ENCODE data around the gene WDR41.

The WDR41 gene

DNA sequence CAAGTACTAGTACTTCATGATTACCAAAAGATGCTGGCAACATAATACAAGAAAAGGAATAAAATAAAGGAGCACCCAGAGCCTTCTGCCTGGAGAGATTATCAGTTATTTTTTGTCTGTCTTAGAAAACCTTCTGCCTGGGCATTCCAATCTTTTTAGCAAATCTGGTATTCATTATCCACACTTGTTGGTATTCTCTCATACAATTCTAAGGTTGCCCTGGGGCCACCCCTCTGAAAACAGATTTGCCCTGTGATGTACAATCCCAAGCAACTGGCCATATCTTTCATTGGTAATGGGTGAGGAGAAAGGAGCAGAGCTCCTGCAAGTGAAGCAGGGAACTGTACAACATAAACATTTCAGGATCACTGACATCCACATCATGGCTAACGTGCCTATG lies 47.8 kb downstream of the WDR41 start:
- no peak for DNase-seq

DNA sequence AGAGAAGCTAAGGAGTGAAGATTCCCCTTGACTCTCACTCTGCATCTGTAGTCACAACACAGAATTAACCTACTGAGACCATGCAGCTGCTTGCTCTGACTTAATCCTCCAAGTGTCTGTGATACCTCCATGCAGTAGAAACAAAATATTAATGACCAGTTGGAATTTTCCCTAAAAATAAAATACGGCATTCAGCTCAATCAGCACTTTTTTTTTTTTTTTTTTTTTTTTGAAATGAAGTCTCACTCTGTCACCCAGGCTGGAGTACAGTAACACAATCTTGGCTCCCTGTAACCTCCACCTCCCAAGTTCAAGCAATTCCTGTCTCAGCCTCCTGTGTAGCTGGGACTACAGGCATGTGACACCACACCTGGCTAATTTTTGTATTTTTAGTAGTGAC lies 48.4 kb downstream of the WDR41 start:
- no peak for DNase-seq

DNA sequence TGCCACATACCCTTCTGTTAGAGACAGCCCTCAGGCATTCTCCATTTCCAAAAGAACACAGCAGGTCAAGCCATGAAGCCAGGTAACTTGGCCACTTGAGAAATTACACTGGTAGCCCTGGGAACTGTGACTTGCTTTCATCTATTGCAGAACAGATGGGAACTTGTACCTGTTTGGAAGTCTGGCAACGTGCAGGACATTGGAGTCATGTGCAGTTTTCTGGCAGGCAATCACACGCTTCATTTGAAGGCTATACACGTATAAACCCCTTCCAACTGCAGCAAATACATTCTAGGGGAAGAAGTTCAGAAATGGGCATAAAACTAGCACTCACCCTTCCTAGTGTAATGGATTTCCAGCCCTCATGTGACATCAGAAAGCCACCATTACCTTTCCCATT lies 54.0 kb downstream of the WDR41 start:
- DNase-seq = no peak

DNA sequence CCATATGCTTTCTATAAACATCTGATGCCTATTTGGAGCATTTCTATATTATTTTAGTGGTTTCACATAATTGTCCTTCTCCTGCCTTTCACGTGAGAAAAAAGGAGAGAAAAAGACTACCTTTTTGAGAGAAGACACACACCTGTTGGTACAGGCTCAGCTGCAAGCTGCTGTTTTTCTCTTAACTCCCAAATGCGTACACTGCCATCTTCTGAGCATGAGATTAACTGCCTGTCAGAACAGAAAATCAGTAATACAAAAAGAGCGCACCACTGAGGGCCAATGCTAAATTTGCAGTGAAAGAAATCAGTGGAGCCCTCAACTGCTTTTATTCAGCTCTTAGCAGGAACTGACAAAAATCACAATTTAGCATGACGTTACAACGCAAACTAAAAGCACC lies 54.9 kb downstream of the WDR41 start:
- DNase-seq = no peak

DNA sequence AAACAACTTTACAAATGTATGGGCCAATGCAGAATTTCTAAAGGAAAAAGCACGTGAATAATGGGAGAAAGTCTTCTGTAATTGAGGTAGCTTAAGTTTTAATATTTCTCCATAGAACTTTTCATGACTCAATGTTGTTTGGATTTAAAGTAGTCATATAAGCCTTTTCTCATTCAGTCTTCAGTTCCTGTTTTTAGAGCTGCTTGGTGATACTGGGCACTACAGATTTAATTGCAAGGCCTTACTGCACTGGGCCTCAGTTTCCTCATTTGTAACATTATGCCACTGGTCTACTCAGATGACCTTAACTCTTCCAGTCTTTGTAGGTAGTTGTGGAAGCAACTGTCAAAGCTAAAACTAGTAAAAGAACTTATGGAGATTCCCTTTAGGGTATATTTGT lies 60.4 kb downstream of the WDR41 start:
- no peak for DNase-seq

DNA sequence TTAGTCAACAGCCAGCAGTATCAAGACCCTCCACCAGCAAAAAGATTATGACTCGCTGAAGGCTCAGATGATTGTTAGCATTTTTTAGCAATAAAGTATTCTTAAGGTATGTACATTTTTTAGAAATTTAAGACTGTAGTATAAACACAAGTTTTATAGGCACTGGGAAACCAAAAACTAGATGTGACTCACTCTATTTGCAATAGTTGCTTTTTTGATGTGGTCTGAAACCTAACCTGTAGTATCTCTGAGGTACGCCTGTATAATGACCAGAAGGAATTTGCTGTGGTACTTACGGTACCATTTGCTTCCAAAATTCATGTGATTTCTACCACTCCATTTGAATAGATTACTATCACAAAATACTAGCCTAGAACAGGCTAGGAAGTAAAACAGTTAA lies 60.8 kb downstream of the WDR41 start:
- no peak for DNase-seq

DNA sequence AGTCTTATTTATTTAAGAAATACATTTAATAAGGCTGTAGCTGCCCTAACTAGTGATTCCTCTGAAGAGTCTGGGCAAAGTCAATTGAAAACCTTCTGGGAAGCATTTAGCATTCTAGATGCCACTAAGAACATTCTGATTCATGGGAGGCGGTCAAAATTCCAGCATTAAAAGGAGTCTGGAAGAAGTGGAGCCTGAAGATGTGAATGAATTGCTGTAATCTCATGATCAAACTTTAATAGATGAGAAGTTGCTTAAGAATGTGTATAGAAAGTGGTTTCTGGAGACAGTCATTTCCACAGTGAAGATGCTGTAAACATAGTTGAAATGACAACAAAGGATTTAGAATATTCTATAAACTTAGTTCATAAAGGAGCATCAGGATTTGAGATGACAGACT lies 61.4 kb downstream of the WDR41 start:
- no peak for DNase-seq

DNA sequence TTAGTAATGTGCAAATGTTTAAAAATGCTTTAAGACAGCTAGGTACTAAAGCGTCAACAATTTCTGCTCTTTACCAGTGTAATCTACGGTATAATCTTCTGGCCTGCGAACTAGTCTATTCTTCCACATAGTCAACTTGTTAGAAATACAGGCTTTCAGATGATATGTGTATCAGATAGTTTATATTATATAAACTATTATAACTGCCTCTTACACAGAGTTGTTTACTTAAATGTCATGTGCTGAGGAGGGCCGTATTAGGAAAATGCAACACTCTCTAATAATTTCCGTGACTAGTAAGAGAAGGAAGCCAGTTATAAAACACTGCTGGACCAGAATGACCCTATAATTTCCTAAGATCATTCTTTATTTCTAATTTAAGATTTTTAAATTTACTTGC lies 63.6 kb downstream of the WDR41 start:
- DNase-seq = no peak

DNA sequence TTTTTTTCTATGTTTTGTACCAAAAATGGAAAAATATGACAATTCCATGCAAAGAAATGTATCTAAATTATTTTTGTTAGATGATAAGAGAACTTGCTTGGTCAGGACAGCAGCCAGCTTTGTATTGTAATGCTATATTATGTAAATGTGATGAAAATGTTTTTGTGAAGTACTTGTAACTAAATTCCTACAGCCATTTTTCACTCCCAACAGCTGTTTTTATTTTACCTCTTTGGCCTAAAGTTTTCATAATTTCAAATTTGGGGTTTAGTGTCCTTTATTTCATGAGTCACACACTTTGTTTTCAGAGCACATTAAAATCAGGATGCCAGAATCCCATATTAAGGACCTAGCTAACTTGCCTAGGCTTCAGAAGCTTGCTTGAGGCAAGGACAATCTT lies 64.1 kb downstream of the WDR41 start:
- DNase-seq = no peak

DNA sequence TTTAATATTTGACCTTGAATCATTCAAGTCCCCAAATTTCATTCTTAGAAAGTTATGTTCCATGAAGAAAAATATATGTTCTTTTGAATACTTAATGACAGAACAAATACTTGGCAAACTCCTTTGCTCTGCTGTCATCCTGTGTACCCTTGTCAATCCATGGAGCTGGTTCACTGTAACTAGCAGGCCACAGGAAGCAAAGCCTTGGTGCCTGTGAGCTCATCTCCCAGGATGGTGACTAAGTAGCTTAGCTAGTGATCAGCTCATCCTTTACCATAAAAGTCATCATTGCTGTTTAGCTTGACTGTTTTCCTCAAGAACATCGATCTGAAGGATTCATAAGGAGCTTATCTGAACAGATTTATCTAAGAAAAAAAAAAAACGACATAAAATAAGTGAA lies 65.4 kb downstream of the WDR41 start:
- no peak for DNase-seq

DNA sequence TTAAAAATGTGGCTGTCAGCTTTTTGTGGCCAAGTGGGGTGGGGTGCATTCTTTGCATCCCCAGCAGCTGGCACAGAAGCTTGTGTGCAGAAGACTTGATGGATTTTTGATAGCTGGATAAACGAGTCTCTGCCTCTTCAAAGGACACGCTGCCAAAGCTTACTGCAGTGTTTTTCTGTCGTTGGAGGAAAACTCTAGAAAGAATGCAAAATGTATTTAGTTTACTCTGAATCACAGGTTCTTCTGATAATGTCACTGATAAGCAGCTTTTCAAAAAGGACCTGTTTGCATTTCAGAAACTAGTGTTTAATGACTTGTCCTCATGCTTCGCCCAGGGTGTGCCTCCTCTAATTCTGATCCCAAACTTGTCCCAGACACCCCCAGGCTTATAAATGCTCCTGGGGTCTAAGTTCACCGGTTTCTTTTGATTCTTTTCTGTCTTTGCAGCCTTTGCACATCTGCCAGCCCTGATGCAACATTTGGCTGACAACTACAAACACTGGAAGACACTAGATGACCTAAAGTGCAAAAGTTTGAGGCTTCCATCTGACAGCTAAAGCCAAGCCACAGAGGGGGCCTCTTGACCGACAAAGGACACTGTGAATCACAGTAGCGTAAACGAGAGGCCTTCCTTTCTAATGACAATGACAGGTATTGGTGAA lies 66.0 kb downstream of the WDR41 start:
- DNase-seq = no peak

DNA sequence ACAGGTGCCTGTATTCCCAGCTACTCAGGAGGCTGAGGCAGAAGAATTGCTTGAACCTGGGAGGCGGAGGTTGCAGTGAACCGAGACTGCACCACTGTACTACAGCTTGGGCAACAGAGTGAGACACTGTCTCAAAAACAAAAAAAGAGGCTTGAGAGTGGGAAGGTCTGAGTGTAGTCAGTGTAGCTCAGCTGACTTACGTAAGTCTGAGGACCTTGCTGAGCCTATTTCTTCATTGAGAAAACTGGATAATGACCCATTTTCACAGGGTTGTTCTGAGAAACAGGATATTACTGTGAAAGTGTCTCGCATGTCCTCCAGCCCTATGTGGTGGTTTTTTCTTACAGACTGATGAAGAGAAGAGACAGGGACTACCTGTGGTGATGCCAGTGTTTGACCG lies 66.7 kb downstream of the WDR41 start:
- DNase-seq = no peak

DNA sequence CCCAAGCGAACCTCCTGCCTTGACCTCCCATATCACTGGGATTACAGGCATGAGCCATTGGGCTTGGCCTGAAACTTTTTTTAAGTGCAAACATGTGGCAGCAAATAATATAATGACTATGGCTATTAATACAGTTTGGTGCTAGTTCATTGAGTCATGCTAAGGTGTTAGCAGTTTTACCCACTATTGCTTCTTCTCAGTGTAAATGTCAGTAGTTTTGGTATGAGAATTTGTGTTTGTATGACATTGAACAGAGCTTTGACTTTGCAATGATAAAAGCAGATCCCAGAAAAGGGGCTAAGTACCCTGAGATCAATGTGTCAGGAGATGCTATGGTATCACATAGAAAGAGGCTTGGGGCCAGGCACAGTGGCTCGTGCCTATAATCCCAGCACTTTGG lies 67.2 kb downstream of the WDR41 start:
- DNase-seq = no peak

DNA sequence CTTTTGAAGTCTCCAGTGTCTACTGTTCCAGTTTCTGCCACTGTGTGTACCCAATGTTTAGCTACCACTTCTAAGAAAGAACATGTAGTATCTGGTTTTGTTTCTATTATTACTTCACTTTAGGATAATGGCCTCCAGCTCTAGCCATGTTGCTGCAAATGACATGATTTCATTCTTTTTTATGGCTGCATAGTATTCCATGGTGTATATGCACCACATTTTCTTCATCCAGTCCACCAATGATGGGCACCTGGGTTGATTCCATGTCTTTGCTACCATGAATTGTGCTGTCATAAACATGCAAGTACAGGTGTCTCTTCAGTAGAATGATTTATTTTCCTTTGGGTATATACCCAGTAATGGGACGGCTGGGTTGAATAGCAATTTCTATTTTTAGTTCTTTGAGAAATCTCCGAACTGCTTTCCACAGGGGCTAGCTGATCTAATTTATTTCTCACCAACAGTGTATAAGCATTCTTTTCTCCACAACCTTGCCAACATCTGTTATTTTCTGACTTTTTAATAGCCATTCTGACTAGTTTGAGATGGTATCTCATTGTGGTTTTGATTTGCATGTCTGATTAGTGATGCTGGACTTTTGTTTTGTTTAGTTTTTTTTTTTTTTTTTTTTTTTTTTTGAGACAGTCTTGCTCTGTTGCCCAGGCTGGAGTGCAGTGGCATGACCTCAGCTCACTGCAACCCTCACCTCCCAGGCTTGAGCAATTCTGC lies 68.9 kb downstream of the WDR41 start:
- DNase-seq = no peak

DNA sequence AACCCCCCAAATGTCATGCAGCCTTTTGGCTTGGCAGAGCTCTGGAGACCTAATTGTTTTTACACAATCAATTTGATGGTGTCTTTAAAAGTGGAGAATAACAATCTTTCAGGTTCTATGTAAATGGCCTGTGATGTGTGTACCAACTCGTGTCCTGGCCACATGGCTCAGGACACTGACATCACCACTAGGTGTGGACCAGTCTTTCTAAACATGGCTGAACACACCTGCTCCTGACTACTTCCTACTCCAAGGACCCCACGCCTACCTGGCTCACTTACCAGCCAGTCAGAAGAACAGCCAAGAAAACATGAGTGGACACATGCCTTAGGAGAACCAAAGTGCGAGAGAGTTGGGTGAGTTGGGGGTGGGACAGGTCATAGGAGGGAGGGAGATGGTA lies 71.2 kb downstream of the WDR41 start:
- DNase-seq = no peak

DNA sequence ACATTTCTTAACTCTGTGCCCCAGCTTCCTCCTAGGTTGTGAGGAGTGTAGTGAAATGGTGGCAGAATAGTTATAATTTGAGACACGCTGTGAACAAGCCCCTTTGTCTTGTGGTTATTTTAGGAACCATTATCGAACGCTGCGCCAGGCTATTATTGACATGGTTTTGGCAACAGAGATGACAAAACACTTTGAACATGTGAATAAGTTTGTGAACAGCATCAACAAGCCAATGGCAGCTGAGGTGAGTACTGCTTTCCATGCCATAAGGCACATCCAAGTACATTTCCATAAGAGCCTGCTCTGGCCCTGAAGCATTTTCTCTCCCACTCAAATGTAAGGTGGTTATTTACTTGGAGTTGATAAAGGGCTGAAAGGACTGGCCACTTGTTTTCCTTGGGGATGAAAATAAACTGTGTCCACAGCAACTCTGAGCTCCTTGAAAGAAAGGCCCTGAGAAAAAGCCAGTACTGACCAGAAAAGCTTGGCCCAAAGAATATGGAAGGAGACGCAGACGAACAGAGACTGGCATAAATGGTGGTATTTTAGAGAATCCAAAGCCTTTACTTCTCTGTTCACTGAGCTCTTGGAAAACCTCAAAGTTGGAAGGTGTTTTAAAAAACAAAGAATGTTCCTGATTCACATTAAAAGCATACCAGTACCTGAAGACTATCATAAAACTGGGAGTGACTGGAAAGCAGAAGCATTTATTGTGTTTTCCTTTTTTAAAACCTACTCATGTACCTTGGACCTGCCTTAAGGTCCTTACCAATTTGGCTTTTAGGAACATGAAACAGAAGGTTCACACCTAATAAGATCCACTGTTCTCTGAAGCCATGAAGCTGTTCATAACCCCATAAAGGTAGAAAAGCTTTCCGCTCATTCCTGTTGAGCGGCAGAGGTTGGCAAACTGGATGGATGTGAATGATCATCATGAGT lies 72.2 kb downstream of the WDR41 start:
- no peak for DNase-seq

DNA sequence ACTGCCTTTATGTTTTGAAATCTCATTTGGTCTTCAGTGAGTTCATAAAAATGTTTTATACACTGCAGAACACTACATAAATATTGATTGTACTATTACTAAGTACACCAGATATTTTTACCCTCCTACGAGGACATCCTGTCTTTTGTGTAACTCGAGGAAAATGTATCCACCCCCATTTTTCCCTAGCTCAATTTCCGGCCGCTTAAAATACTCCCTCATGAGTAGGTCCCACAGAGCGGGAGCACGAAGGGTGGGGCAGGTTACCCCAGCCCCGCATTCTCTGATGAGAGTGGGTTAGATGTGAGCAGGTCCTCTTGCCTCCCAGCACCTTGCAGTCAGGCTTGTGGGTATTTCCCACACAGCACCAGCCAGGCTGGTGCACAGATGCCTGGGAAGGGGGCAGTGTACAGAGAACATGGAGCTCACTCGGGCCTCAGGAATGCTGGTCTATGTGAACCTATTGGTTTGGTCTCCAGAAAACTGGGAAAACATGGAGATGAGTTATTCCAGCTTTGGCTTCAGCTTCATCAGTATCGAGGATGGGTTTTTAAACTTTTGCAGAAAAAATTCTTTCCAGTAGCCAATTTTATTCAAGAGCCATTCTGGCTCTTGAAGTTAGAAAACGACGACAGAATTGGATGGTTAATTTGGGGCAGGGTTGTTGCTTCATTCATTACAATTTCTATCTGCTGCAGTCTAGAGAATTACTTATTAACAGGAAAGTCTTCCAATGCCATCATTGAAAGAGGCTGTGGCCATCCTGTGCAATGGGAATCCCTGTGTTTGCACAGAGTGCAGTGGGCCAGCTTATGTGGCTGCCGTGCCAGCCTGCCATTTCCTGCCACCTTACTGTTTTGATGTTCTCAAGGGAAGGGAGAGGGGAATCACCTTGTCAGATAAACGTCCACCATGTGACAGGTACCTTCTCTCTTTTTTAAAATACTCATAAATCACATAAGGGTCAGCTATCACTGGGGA lies 73.2 kb downstream of the WDR41 start:
- no peak for DNase-seq

DNA sequence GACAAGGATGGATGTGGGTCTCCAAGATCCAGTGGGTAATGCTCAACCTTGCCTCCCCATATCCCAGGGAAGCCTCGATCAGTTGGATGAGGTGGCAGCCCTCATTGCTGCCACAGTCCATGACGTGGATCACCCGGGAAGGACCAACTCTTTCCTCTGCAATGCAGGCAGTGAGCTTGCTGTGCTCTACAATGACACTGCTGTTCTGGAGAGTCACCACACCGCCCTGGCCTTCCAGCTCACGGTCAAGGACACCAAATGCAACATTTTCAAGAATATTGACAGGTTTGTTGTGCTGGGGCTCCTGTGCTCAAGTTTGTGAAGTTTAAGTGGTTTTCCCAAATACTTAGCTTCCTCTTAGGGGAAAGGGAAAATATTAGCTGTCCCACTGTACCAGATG lies 74.0 kb downstream of the WDR41 start:
- no peak for DNase-seq

DNA sequence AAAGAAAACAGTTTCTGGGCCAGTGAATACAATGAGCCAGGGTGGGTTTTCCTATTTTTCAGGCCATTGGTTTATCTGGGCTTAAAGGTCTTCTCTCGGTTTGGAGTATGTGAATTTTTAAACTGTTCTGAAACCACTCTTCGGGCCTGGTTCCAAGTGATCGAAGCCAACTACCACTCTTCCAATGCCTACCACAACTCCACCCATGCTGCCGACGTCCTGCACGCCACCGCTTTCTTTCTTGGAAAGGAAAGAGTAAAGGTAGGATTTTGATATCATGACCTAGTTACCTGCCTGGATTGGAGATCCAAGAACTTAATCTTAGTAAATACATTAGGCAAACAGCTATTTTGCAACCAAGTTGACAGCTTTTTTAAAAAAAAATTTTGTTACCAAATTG lies 79.1 kb downstream of the WDR41 start:
- no peak for DNase-seq

DNA sequence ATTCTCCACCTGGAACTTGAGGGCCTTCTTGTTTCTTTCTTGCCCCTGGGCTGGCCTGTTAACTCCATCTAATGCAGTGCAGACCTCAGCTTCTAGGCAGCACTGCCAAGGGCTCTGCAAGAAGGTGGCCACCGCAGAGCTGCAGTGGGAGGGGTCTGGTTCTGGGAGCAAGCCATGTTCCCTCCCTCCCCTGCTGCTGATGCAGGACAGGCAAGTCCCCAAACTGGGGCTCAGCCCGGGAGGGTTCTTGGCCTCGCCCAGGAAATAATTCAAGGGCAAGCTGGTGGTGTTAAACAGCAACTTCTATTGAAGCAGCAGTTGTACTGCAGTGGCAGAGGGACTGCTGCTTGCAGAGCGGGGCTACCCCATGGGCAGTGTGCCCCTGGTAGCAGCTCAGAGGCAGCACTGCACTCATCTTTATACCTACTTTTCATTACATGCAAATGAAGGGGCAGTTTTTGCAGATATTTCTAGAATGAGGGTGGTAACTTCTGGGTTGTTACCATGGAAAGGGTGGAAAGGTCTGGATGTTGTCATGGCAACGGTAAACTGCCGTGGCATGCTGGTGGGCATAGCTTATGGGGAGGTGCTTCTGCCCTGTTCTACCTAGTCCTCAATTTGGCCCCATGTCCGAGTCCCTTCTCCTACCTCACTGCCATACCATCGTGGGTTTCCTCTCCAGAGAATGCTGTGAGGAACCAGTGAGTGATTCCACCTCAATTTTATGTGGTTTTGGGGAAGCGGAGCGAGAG lies 82.1 kb downstream of the WDR41 start:
- no peak for DNase-seq

DNA sequence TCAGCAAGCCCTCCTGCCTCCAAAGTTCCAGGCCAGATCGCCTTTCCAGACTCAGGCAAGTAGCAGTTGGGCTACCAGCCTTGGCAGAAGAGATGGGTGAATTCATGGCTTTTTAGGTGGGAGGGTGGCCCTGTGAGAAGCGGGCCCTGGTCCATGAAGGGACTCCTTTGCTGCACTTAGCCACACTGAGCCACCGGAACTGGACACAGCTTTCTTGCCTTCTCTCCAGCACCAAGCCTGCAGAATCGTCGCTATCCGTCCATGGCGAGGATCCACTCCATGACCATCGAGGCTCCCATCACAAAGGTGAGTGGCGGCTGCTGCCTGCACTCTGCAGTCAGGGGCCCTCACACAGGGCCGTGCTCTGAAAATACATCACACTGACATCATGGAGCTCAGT lies 85.0 kb downstream of the WDR41 start:
- no peak for DNase-seq

DNA sequence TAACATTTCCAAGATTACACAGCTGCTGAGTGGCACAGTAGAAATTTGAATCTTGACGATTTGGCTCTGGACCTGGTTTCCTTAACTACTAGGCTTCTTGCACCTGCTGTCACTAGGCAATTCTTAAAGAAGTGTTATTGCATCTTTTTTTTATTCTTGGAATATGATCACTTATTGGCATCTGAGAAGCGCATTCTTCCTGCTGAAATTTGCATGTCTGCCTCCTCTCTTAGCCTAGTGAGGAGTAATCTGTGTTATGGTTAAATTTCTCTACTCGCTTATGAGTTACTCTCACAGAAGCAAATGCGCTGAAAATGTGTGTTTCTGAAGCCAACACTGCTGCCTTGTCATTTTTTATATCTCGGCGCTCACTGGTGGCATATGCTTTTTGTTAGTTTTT lies 89.3 kb downstream of the WDR41 start:
- no peak for DNase-seq

All from femur (tissue), 1 donor.